ENCODE results near the gene GRHL3.

GRHL3 gene

DNA sequence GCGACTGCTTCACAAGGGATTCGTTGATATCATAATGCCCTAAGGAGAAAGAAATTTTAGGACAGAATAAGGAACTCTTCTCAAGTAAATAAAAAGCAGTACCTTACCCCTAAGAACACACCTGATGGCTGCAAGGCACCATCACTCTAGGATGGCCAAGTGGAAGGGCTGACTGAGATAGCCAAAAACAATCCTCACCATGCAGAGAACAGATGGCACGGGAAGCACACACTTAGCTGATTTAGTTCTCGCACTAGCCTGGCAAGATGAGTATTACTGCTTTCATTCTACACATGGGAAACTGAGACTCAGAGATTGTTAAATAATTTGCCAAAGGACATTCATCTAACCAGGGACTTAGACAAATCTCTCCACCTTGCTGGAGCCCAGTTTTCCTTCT is 50.6 kb downstream of the GRHL3 start:
- no peak overlapping the region for H2AFZ ChIP-seq (ENCODE audit: low read length)
- TF ChIP-seq EZH2 (IDR thresholded peaks at IDR 0.05; ENCODE audit: borderline replicate concordance, low read length), result no peak
- no peak for TF ChIP-seq CTCF (IDR thresholded peaks at IDR 0.05; ENCODE audit: low read length)
- no peaks in the 10 kb centered on the region for H3K9me2 ChIP-seq (ENCODE audit: low read depth, low read length)
- H3K4me1 ChIP-seq (ENCODE audit: insufficient read depth, low read length, severe bottlenecking), result peaks cover 14% of the 10 kb centered on the region
- no peak overlapping the region for H3K4me2 ChIP-seq (ENCODE audit: low read length)
- H3K27ac ChIP-seq (ENCODE audit: low read depth, low read length, poor library complexity, severe bottlenecking), result no peak overlapping the region
- H3K9me3 ChIP-seq (ENCODE audit: low read length), result no peaks in the 10 kb centered on the region
- no peaks in the 10 kb centered on the region; the same call in 1 of the 2 replicates for H3K36me3 ChIP-seq (ENCODE audit: insufficient read depth, low read length)
- H3K79me2 ChIP-seq (ENCODE audit: insufficient read depth, low read length), result no peaks in the 10 kb centered on the region
- no peak overlapping the region for H3K9ac ChIP-seq (ENCODE audit: low read length)
- no peaks in the 10 kb centered on the region for H3F3A ChIP-seq (ENCODE audit: insufficient read depth, low read length)
- H4K20me1 ChIP-seq (ENCODE audit: insufficient read depth, low read length), result no peaks in the 10 kb centered on the region
- no peak overlapping the region for H3K4me3 ChIP-seq (ENCODE audit: low read depth, low read length, poor library complexity, severe bottlenecking)
- H3K27me3 ChIP-seq (ENCODE audit: insufficient read depth, low read length), result no peaks in the 10 kb centered on the region

DNA sequence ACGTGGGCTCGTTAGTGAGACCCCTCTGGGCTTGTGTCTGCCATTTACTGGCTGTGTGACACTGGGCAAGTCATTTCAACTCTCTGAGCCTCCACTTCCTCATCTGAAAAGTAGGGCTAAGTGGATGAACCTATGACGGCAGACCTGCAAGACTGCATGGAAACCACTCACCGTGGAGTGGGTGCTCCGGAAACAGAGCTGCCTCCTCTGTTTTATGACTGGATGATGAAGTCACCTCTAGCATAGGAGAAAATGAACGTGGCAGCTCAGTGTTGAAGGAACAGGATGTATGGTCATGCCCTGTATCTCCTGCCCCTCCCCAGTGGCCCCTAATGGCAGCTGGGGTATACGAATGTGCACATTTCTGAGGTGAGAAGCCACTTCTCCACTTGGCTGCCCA is 53.9 kb downstream of the GRHL3 start:
- H3K9me2 ChIP-seq (ENCODE audit: low read depth, low read length), result no peaks in the 10 kb centered on the region
- H3K27ac ChIP-seq (ENCODE audit: low read depth, low read length, poor library complexity, severe bottlenecking), result peak overlapping the region; percentile 8
- no peak overlapping the region for H2AFZ ChIP-seq (ENCODE audit: low read length)
- H3K36me3 ChIP-seq (ENCODE audit: insufficient read depth, low read length), result no peaks in the 10 kb centered on the region
- H3F3A ChIP-seq (ENCODE audit: insufficient read depth, low read length), result no peaks in the 10 kb centered on the region
- no peaks in the 10 kb centered on the region for H3K79me2 ChIP-seq (ENCODE audit: insufficient read depth, low read length)
- H3K4me1 ChIP-seq (ENCODE audit: insufficient read depth, low read length, severe bottlenecking), result peaks cover 14% of the 10 kb centered on the region
- no peaks in the 10 kb centered on the region for H3K9me3 ChIP-seq (ENCODE audit: low read length)
- TF ChIP-seq CTCF (IDR thresholded peaks at IDR 0.05; ENCODE audit: low read length) (no peak), EZH2 (IDR thresholded peaks at IDR 0.05; ENCODE audit: borderline replicate concordance, low read length) (no peak)
- no peaks in the 10 kb centered on the region for H3K27me3 ChIP-seq (ENCODE audit: insufficient read depth, low read length)
- H4K20me1 ChIP-seq (ENCODE audit: insufficient read depth, low read length), result no peaks in the 10 kb centered on the region
- peak overlapping the region; percentile 12; the same call in 1 of the 2 replicates for H3K4me2 ChIP-seq (ENCODE audit: low read length)
- H3K4me3 ChIP-seq (ENCODE audit: low read depth, low read length, poor library complexity, severe bottlenecking), result no peak overlapping the region
- H3K9ac ChIP-seq (ENCODE audit: low read length), result no peak overlapping the region

GRCh38 chr1:24373710-24374109 is 54.6 kb downstream of the GRHL3 start:
- Histone ChIP-seq H3K9me3 (ENCODE audit: low read length) (no peaks in the 10 kb centered on the region), H3K9ac (ENCODE audit: low read length) (no peak overlapping the region), H4K20me1 (ENCODE audit: insufficient read depth, low read length) (no peaks in the 10 kb centered on the region), H3K36me3 (ENCODE audit: insufficient read depth, low read length) (no peaks in the 10 kb centered on the region), H2AFZ (ENCODE audit: low read length) (no peak overlapping the region), H3K27ac (ENCODE audit: low read depth, low read length, poor library complexity, severe bottlenecking) (peak overlapping the region; percentile 8), H3K9me2 (ENCODE audit: low read depth, low read length) (no peaks in the 10 kb centered on the region), H3F3A (ENCODE audit: insufficient read depth, low read length) (no peaks in the 10 kb centered on the region), H3K27me3 (ENCODE audit: insufficient read depth, low read length) (no peaks in the 10 kb centered on the region), H3K4me1 (ENCODE audit: insufficient read depth, low read length, severe bottlenecking) (peaks cover 14% of the 10 kb centered on the region), H3K4me2 (ENCODE audit: low read length) (peak overlapping the region; percentile 12; the same call in 1 of the 2 replicates), H3K79me2 (ENCODE audit: insufficient read depth, low read length) (no peaks in the 10 kb centered on the region), H3K4me3 (ENCODE audit: low read depth, low read length, poor library complexity, severe bottlenecking) (no peak overlapping the region)
- TF ChIP-seq EZH2 (IDR thresholded peaks at IDR 0.05; ENCODE audit: borderline replicate concordance, low read length), result no peak

Data from OCI-LY1 (cell line).